Amygdala (tissue), 56 donors: ENCODE results near the gene AGBL3.
"Not testable (repeated sequence)": the region's sequence is repeated elsewhere in the genome, so short reads cannot be mapped to it uniquely, and the experiment has no call there.

Experiments used
- DNase-seq, 56 donors: peaks; one replicate each; lab custom pipeline; 2025; lab: John Stamatoyannopoulos, UW

AGBL3 gene

GRCh38 chr7:135074096-135074495 is 87.8 kb downstream of the AGBL3 start:
- no peak for DNase-seq

- no peak for DNase-seq
Observed at GRCh38 chr7:135074531-135074930, 88.2 kb downstream of the AGBL3 start.

- no peak for DNase-seq
Observed at GRCh38 chr7:135075716-135076115, 89.4 kb downstream of the AGBL3 start.

GRCh38 chr7:135076882-135077281 is 90.6 kb downstream of the AGBL3 start:
- no peak for DNase-seq

GRCh38 chr7:135077642-135078041 is 91.3 kb downstream of the AGBL3 start:
- DNase-seq, result no peak

GRCh38 chr7:135078051-135078450 is 91.7 kb downstream of the AGBL3 start:
- no peak for DNase-seq

- no peak for DNase-seq
Observed at GRCh38 chr7:135079068-135079467, 92.8 kb downstream of the AGBL3 start.

- no peak for DNase-seq
Observed at GRCh38 chr7:135083005-135083404, 96.7 kb downstream of the AGBL3 start.

GRCh38 chr7:135088566-135088965 is 102.3 kb downstream of the AGBL3 start:
- DNase-seq, result no peak

GRCh38 chr7:135091717-135092116 is 105.4 kb downstream of the AGBL3 start:
- DNase-seq, result no peak

GRCh38 chr7:135094472-135095237 is 108.3 kb downstream of the AGBL3 start:
- no peak for DNase-seq

- DNase-seq, result no peak
Observed at GRCh38 chr7:135095450-135095849, 109.1 kb downstream of the AGBL3 start.

- no peak for DNase-seq
Observed at GRCh38 chr7:135098391-135098790, 112.1 kb downstream of the AGBL3 start.

GRCh38 chr7:135100856-135101255 is 114.5 kb downstream of the AGBL3 start:
- no peak for DNase-seq

- DNase-seq, result no peak
Observed at GRCh38 chr7:135102372-135102771, 116.1 kb downstream of the AGBL3 start.

- no peak for DNase-seq
Observed at GRCh38 chr7:135109562-135109961, 123.3 kb downstream of the AGBL3 start.

GRCh38 chr7:135109976-135110375 is 123.7 kb downstream of the AGBL3 start:
- DNase-seq, result no peak

GRCh38 chr7:135111379-135111778 is 125.1 kb downstream of the AGBL3 start:
- DNase-seq, result no peak

- no peak for DNase-seq
Observed at GRCh38 chr7:135114622-135115021, 128.3 kb downstream of the AGBL3 start.

- DNase-seq, result no peak
Observed at GRCh38 chr7:135117096-135117495, 130.8 kb downstream of the AGBL3 start.

GRCh38 chr7:135121868-135122267 is 135.6 kb downstream of the AGBL3 start:
- DNase-seq, result no peak

GRCh38 chr7:135124631-135125030 is 138.3 kb downstream of the AGBL3 start:
- not testable (repeated sequence) for DNase-seq

GRCh38 chr7:135128931-135129330 is 142.6 kb downstream of the AGBL3 start:
- DNase-seq, result no peak
